GM23338 (cell line): Measurements from ENCODE around the gene TNKS2.

Experiments used
- CTCF ChIP-seq, 2 experiments: fragments of 200-600 bp in 1 of 2; sonication (generic) in 1 of 2; conservative IDR thresholded peaks; 2 replicates each; pipeline versions ENCODE4 v1.5.1 to v1.6.1; 2016 to 2017; ENCODE audit warnings: antibody characterized with exemption in 2 of 2, low read depth in 2 of 2, mild to moderate bottlenecking in 2 of 2, moderate library complexity in 1 of 2
- EZH2 ChIP-seq: fragments of 200-600 bp; sonication (generic); IDR thresholded peaks from one replicate; pipeline ENCODE4 v1.8.0; 2017; ENCODE audit warnings: antibody characterized with exemption, mild to moderate bottlenecking, low read depth; ENCODE audit not compliant: unreplicated experiment
- POLR2AphosphoS5 ChIP-seq: IDR thresholded peaks from 2 replicates; pipeline ENCODE4 v1.6.1; 2016; ENCODE audit warnings: antibody characterized with exemption, low read depth
- REST ChIP-seq: IDR thresholded peaks from one replicate; pipeline ENCODE4 v1.6.1; 2018; ENCODE audit warnings: antibody characterized with exemption; ENCODE audit not compliant: unreplicated experiment
- ZNF114 ChIP-seq: fragments of 250-450 bp; sonication (Bioruptor Pico); IDR thresholded peaks from 2 replicates; pipeline ENCODE4 v1.5.0; 2020; ENCODE audit warnings: mild to moderate bottlenecking, moderate library complexity

- no peak for TF ChIP-seq ZNF114
- no peak for TF ChIP-seq REST
- TF ChIP-seq EZH2 = no peak
- no peak for TF ChIP-seq POLR2AphosphoS5
- no peak for TF ChIP-seq CTCF (conservative IDR thresholded peaks at IDR 0.05; ENCODE audit: low read depth in 2 of 2)
Observed at GRCh38 chr10:91864744-91865143, 66.5 kb downstream of the TNKS2 start.
